NCI-H146 treated with DMSO at 0.1 percent for 48 hours (cell line): ENCODE measurements around the gene SIN3A.
"Not testable (repeated sequence)": the region's sequence is repeated elsewhere in the genome, so short reads cannot be mapped to it uniquely, and the experiment has no call there.

Source experiments
- DNase-seq: peaks from one replicate; lab custom pipeline; 2025; ENCODE audit not compliant: unreplicated experiment; lab: John Stamatoyannopoulos, UW

The SIN3A gene

DNA sequence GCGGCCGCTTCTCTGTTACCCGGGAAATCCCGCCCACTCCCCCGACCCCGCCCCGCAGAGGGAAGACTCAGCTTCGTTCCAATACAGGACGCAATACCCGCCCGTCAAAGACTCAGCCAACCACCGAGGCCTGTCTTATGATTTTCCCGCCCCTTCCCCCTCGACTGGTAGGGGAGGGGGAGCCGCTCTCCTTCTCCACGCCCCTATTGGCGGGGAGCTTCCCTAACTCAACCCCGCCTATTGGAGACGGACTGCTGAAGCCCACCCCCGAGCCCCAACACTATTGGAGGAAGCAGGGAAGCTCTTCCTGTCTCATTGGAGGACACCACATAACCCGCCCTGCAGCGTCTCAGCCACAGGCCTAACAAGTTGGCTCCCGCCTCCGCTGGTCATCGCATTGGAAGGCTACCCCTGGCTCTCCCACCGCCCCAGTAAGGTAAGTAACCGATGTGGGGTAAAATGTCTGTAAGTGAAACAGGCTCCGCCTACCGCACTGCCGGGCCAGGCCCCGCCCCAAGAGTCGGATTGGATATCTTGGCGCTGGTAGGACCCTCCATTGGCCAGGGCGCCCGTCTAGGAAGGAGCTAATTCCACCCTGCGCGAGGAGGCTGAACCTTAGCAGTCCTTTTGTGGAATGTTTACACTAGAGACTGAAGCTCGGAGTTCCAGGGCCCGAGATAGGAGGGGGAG, at the start of gene SIN3A:
Gene SIN3A, minus strand, starts transcription at position 17 of the 690 bp plus-strand sequence. CDS start 21,315 bp downstream, outside the sequence.
- DNase-seq = peak; percentile 96

DNA sequence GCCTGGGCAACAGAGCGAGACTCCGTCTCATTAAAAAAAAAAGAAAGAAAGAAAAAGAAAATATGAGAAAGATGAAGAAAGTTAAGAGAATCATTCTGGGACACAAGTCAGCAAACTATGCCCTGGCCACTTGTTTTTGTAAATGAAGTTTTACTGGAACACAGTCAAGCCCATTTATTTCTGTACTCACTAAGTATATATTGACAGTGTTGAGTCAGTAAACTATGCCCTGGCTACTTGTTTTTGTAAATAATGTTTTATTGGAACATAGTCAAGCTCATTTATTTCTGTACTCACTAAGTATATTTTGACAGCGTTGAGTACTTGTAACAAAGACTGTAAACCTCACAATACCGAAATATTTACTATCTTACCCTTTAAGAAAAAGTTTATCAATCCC, 42.2 kb upstream of the SIN3A start:
- no peak for DNase-seq

DNA sequence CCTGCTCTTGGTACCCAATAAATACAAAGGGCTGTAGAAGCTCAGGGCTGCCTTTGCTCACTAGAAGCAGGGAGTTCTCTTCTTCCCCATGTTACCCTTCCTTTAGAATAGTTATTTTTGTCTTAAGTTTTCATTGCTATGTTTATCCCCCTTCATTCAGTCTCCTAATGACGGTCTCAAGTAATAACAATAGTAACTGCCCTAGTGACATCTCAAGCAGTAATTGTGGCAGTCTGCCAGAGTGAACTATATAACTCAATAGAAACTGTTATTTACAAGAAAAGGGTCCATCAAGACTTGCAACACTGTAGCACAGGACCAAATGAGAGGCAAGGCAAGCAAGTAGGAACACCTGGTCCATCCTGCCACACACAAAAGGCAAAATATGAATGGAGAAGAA, 32.5 kb upstream of the SIN3A start:
- DNase-seq = no peak

DNA sequence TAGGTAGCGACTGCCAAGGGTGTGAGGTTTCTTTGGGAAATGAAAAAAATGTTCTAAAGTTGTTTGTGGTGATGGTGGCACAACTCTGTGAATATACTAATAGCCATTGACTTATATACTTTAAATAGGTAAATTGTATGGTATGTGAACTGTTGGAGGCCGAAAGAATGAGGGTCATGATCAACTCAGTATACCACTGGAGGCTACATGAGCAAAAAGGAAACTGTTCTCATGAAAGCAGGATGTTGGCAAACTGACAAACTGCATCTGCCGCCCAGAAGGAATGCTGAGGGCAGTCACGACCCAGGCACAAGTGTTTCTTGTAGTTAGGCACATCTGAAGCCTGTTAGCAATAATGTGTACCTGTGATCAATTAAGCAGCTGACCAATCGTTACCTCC, 32.1 kb upstream of the SIN3A start:
- DNase-seq = not testable (repeated sequence)

DNA sequence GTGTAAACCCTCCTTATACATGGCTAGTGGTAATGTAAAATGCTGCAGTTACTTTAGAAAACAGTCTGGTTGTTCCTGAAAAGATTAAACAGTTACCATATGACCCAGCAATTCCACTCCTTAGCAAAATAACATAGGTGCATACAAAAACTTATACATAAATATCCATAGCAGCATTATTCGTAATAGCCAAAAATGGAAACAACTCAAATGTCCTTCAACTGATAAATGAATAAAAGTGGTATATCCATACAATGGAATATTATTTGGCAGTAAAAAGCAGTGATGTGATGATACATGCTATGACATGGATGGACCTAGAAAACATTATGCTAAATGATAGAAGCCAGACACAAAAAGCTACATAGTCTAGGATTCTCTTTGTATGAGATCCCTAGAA, 31.6 kb upstream of the SIN3A start:
- no peak for DNase-seq

DNA sequence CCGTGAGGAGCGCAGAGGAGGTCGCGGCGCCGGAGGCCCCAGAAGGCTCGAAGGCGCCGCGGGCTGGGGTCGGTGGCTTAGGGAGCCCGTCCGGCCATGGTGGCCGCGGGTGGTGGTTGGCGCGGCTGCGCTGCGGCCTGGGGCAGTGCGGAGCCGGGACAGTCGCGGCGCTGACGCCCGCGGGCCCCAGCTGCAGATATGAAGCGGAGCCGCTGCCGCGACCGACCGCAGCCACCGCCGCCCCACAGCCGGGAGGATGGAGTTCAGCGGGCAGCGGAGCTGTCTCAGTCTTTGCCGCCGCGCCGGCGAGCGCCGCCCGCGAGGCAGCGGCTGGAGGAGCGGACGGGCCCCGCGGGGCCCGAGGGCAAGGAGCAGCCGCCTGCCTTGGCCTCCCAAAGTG, 29.0 kb upstream of the SIN3A start:
- not testable (repeated sequence) for DNase-seq

DNA sequence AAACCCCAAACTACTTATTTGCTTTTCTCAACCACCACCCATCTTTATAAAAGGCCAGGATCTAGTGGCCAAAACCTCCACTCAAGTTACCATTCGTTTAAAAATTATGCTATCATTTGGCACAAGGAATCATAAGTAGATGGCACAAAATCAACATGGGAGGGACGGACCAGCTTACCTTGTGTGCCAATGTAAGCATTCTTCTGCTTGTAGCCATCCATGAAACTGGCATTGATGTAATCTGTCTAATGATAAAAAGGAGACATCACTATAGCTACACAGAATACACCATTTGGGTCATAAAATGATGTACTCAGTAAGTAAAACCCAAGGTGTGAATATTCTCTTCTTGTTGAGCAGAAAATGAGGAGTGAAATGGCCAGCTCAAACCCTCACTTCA, 28.2 kb upstream of the SIN3A start:
- no peak for DNase-seq

DNA sequence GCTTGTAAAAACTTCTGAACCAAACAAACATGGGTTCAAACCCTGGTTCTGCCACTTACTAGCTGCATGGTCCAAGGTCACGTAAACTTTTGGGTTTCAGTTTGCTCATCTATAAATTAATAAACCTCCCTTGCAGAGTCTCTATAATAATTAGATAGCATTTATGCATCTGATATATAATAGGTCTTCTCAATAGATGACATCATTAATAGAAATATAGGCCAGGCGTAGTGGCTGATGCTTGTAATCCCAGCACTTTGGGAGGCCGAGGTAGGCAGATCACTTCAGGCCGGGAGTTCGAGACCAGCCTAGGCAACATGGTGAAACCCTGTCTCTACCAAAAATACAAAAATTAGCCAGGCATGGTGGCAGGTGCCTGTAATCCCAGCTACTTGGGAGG, 25.6 kb upstream of the SIN3A start:
- DNase-seq = not testable (repeated sequence)

DNA sequence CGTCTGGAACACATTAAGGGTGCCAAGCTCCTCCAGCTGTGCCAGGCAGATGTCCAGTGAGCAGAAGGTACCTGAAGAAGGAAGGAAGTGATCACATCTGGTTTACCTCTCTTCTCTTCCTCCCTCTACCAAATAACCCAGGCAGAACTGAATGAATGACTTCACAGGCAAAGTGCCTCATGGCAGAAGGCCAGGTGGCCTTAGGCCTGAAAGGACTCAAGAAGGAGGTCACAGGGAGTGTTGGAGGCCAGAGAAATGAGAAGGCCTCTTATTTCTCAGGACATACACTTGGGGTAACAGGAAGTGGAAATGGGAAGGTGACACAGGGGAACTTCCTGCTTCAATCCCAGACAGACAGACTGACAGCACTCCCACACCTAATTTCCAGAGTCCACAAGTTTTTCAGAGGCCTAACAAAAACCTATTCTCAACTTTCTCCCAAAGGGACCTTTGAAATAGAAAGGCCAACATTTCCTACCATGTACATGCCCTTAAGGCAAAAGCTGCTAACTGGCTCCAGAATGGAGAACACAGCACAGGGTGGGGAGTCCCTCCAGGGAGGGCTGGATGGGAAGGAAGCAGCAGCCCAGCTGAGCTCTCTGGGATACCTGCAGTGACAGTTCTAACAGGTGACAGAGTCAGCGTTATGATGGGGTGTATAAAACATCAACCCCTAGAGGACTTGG, 17.6 kb upstream of the SIN3A start:
- DNase-seq = no peak

DNA sequence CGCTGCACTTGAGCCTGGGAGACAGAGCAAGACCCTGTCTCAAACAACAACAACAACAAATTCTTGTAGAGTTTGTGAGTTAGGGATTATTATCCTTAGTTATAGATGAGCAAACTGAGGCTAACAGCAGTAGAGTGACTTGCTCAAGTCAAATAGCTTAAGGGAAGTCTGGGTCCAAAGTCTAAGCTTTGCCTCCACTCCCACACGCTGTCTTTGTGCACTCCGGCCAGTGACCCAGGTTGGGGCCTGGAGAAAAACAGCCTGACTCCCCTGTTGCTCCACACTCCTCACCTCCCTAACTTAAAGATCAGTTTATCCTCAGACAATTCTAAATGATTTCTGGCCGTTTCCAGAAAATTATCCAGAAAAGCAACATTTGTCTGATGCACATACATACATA, 9.2 kb upstream of the SIN3A start:
- DNase-seq = no peak

DNA sequence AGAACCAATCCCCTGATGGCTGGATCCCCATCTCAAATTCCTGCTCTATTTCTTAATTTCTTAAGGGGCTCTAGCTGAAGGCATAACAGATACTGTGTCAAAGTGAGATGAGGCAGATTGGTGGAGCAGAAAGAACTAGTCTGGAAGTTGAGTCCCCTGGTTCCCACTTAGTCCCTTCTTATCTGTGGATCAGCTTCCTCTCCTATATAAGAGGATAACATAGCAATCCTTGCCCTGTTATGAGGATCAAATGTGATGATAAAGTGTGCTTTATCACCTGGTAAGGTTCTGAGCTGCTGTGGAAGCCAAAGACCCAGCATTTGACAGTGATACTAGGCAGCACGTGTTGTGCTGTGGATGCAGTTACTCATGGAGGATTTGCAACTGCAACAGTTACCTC, 8.1 kb upstream of the SIN3A start:
- no peak for DNase-seq

DNA sequence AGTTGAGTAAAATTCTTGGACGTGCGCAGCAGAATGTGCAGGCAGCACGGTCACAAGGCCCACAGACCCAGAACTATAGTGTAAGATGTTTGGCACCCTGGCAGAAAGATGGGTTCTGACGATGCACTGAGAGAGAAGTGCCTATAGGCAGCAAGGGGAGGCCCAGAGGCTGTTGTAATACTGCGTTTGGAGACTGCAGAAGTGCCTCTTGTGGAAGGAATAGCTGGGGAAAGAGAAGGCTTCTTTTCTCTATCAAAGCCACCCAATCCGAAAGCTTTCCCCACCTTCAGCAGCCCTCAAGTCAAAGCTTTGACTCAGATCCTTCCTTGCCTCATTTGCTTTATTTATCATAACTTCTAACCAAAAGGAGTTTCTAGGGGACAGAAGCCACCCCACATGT, 5.2 kb upstream of the SIN3A start:
- DNase-seq = no peak

DNA sequence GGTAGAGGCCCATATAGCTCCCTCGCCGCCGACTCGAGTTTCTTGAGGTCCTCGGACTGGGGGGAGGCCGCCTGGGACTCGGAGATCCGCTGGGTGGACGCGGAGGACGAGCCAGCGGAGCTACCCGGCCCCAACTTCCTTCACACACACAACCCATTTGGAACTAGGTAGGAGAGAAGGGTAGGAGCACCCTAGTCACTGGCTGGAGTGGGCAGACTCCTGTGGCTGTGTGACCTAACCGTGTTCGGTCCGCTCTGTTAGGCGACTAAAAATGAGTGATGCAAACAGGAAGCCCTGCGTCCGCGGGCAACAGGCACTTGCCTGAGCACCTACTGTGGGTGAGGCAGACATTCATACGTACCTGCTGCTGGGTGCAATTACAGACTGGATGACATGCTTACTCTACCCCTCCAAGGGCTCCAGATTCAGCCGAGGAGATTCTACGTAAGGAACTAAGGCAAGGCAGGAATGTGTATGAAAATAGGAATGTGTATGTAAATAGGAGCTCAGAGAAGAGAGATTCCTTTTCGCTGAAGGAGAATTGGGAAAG, 4.6 kb upstream of the SIN3A start:
- no peak for DNase-seq

DNA sequence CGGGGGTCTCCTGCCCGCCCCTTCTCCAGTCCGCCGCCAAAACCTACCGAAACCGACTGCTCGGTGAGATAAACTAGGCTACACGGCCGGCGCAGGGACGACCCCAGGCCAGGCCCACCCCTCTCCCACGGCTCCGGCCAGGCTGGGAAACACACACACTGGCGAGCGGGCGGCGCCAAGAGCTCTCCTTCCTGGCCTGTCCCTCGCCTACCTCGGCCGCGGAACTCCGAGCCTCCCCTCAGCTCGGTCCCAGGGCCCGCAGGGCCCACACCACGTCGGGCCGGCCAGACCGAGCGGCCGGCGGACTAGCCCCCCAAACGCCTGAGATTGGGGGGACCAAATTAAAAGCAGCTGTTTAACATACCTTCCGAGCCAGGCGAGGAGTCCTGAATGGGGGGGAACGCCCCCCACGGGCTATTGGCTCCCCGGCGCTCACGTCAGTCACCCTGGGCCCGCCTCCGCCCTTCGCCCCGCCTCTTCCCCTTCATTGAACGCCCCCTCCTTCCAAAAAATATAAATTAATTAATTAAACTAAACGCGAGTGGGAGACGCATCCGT, 4.0 kb upstream of the SIN3A start:
- DNase-seq = peak; percentile 20

DNA sequence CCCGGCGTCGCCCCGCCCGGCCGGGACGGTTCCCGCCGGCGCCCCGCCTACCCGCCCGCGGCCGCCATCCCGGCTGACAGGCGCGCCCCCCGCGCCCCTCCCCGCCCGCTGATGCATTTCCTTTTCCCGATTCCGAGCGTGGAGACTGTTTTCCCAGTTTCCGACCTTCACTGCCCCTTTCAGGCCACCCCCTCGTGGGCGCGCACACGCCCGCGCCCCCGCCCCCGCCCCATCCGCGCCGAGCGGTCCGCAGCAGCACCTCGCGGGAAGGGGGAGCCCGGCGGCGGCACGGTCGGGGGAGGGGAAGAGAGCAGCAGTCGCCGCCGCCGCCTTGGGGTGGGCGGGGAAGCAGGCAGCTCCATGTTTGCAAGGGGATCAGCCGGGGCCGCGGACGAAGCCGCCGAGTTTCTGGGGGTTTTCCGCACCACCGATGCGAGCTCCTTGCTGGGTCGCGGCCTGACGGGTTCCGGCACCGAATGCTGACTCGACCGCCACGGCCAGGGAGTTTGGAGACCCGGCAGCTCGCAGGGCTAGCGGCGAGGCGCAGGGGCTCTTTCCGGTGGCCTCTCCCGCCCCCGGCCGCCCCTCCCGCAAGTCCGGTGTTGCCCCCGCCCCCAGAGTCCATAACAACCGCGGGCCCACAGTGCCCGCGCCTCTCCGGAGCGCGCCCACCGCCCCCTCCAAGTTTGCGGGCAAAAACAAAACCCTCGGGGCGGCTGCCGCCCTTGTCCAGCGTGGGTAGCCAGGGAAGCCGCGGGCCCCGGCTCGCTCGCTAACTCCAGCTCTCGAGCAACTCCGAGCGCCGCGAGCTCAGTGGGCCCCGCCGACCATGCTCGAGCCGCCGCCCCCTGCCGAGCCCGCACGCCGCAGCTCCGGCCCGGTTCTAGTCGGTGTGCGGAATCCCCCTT, 3.2 kb upstream of the SIN3A start:
- peak; percentile 7 for DNase-seq

DNA sequence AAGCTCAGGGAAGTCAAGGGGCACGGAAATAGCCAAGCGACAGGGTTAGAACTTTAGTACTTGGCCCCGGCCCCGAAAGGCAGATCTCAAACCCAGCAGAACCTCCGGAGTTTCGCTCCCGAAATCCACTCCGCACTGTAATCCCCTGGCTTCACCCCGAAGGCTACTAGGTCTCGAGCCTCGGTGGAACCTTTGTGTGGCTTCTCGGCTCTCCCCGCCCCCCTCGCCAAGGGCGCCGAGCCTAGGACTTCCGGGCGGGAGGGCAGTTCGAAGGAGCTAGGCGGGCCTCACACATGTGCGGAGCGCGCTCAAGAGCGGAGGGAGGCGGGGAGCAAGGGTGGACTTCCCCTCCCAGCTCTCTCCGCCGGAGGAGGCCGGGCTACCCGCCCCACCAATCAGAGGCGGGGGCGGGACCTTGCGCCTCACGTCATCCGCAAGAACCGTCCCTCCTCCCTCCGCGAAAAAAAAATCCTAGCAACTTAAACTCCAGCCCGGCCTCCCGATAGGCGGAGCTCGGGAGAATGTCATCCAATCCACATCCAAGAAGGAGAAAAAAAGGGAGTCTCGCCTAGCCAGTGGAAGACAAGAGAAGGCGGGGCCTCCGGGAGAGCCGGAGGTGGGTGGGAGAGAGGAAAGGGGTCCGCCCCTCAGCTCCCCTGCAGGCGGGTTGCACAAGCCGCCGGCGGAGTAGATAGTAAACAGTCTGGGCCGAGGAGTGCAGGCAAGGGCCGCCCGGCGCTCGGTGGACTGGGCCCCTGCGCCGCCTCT, 2.4 kb upstream of the SIN3A start:
- peak; percentile 96 for DNase-seq

DNA sequence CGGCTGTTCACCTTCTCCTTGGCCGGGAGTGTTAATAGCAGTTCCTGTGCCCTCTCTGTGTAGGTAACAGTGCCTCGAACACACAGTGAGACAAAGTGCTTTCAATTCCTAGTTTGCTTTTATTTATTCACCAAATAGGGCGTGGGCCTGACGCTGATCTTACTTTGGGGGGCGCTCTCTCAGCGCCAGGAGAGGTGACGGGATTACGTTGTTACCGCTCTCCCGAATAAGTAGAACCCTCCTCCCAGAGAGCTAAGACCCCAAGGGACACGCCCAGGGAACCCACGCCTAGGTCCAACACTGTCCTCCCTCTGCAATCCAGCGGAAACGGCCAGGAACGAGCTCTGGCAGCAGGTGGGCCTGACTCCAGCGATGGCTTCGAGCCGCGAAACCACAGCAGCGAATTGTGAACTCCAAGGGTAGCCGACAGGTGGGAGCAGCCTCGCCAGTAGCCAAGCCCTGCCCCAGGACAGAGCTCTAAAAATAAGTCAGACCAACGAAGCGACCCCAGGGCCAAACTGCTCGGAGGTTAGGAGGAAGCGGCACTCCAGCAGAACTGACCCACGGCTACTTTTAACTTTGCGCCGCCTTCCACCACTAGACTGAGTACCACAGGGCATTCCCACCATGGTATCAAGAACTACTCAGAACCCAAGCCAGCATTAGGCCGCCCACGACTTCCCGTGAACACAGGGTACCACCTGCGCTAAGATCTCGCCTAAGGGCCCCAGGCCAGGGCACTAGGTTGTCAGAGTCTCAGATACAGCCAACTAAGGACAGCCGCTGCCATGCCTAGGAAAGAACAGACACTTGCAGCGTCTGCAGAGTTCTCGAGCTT, 1.6 kb upstream of the SIN3A start:
- peak; percentile 24 for DNase-seq

DNA sequence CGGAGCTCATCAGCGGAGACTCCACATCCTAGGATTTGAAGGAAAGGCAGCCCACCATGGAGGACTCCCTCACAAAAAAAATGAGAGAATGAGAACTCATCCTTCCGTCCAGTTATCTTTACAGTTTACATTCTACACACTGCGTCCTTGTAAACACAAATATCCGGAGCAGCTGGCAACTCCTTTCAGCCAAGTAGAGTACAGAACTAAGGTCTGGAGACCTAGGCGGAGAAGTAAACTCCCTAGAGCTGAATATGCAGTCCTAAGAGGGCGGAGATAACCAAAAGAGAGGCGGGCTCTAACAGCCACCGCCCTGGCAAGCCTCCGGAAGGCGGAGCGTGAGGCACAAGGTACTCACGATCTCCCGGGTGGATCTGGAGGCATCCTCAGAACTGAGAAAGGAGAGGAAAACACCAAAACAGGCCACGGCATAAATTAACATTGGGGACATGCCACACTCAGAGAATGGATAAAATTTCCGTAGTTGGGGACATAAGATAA, 924 bp upstream of the SIN3A start:
- DNase-seq = peak; percentile 50

DNA sequence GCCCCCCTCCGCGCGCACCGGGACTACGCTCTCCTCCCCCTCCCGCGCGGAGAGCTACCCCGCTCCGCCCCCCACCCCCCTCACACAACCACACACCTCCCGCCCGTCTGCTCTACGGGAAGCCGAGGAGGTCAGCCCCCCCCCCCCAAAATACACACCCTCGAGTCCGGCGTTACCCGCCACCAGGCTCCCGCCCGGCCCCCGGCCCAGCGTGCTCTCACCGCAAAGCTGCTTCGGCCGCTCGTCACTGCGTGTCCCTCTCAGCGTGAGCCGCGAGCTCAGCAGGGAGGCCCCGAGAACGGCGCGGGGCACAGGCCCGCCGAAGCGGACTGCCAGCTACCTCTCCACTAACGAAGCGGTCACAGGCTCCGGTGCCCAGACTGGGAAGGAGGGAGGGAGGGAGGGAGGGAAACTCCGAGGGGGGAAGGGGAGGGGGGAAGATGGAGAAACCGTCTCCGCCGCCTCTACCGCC, 252 bp downstream of the SIN3A start:
- DNase-seq = no peak
